HepG2 (cell line): ENCODE data around the gene KISS1. TPM values are rescaled to one million over a fixed set of nuclear protein-coding genes. Genes with fewer than 3 reads are reported as not detected.

Experiments
- ATAC-seq: fragments of 200-7000 bp; cut with Tn5 transposase; 3 replicates; pipeline ENCODE4 v1.9.1; 2020; ENCODE audit warnings: mild to moderate bottlenecking, moderate library complexity
- BruUV-seq: library from RNA; stranded (reverse); fragments of 400-500 nt; replicated peaks from 2 replicates; lab custom pipeline; 2021; lab: Mats Ljungman, UMichigan
- CTCF ChIA-PET: fragments of 300-600 bp; formaldehyde crosslinking; extraction: SDS; loops from one replicate; lab custom pipeline; 2021; ENCODE audit warnings: low total read pairs, inconsistent platforms, low intra/inter-chr PET ratio; lab: Yijun Ruan, JAX
- POLR2A ChIA-PET: fragments of 350-600 bp; sonication (Branson Sonifier 250); formaldehyde crosslinking; loops from one replicate; lab custom pipeline; 2020; ENCODE audit warnings: antibody characterized with exemption, inconsistent platforms; lab: Yijun Ruan, JAX
- DNase-seq: peaks from one replicate; pipeline ENCODE4 v3.0.0-alpha.2; 2015; ENCODE audit warnings: low spot score
- FAIRE-seq: peaks from 3 replicates; lab custom pipeline; 2011; peaks lifted over from hg19 to GRCh38; lab: Jason Lieb, UNC
- H2AFZ ChIP-seq: one replicate; pipeline ENCODE4 v1.6.1; 2011; ENCODE audit warnings: low read length, inconsistent platforms
- H3K27ac ChIP-seq: fragments of 300-600 bp; 3 replicates; pipeline ENCODE4 v1.8.0; 2011; ENCODE audit warnings: mixed run types, mild to moderate bottlenecking, mixed read lengths, low read length, inconsistent platforms; ENCODE audit not compliant: insufficient read depth; ENCODE audit errors: extremely low read length
- H3K27me3 ChIP-seq, 2 experiments: fragments of 200-600 bp in 1 of 2; 2 replicates in 1 of 2; 3 replicates in 1 of 2; pipeline versions ENCODE4 v1.6.0 to v1.8.0; 2011; ENCODE audit warnings: low read length in 2 of 2, mild to moderate bottlenecking in 2 of 2, moderate library complexity in 2 of 2, inconsistent platforms in 1 of 2; ENCODE audit not compliant: insufficient read depth in 2 of 2, control insufficient read depth in 1 of 2
- H3K36me3 ChIP-seq, 2 experiments: fragments of 200-600 bp in 1 of 2; replicated peaks in 1 of 2; 2 replicates in 1 of 2; 3 replicates in 1 of 2; pipeline versions ENCODE4 v1.5.1 to v1.8.0; 2011; ENCODE audit warnings: low read length in 2 of 2, inconsistent platforms in 1 of 2; ENCODE audit not compliant: insufficient read depth in 2 of 2, control insufficient read depth in 1 of 2
- H3K4me1 ChIP-seq: 2 replicates; pipeline ENCODE4 v1.5.1; 2012; ENCODE audit warnings: low read length, inconsistent platforms; ENCODE audit not compliant: insufficient read depth
- H3K4me2 ChIP-seq: 2 replicates; pipeline ENCODE4 v1.6.0; 2011; ENCODE audit warnings: low read depth, low read length, inconsistent platforms
- H3K4me3 ChIP-seq, 3 experiments: fragments of 200-600 bp in 1 of 3; sonication (generic), shearing (Covaris generic) in 1 of 3; replicated peaks in 1 of 3; 2 replicates each; pipeline ENCODE4 v1.5.1; 2011 to 2016; ENCODE audit warnings: low read length in 3 of 3, inconsistent platforms in 2 of 3, low read depth in 2 of 3, mild to moderate bottlenecking in 2 of 3, control low read depth in 1 of 3, mixed read lengths in 1 of 3; ENCODE audit not compliant: insufficient read depth in 1 of 3
- H3K79me2 ChIP-seq: one replicate; pipeline ENCODE4 v1.6.1; 2011; ENCODE audit warnings: low read length, inconsistent platforms; ENCODE audit not compliant: insufficient read depth
- H3K9ac ChIP-seq: 2 replicates; pipeline ENCODE4 v1.6.0; 2011; ENCODE audit warnings: mild to moderate bottlenecking, low read depth, low read length, inconsistent platforms; ENCODE audit not compliant: insufficient read depth
- H3K9me3 ChIP-seq: 2 replicates; pipeline ENCODE4 v1.5.1; 2012; ENCODE audit warnings: mild to moderate bottlenecking, low read length
- H4K20me1 ChIP-seq: 2 replicates; pipeline ENCODE4 v1.6.0; 2011; ENCODE audit warnings: inconsistent platforms, mild to moderate bottlenecking, low read length, moderate library complexity; ENCODE audit not compliant: insufficient read depth
- ARNTL ChIP-seq: sonication (generic); formaldehyde crosslinking; IDR thresholded peaks from 2 replicates; pipeline ENCODE4 v1.4.0; 2020; ENCODE audit warnings: mild to moderate bottlenecking, missing genetic modification reagents
- ATF3 ChIP-seq: sonication (generic); formaldehyde crosslinking; IDR thresholded peaks from 2 replicates; pipeline ENCODE4 v1.4.0; 2020; ENCODE audit warnings: missing genetic modification reagents
- ATF6 ChIP-seq: sonication (generic); formaldehyde crosslinking; conservative IDR thresholded peaks from 2 replicates; pipeline ENCODE4 v1.4.0; 2020; ENCODE audit warnings: missing genetic modification reagents
- CC2D1A ChIP-seq: sonication (generic); formaldehyde crosslinking; IDR thresholded peaks from 2 replicates; pipeline ENCODE4 v1.8.1; 2023; ENCODE audit warnings: mild to moderate bottlenecking, missing genetic modification reagents
- MIXL1 ChIP-seq: IDR thresholded peaks from 2 replicates; pipeline ENCODE4 v1.6.1; 2016
- MLLT10 ChIP-seq: sonication (generic); formaldehyde crosslinking; IDR thresholded peaks from 2 replicates; pipeline ENCODE4 v1.4.0; 2020; ENCODE audit warnings: missing genetic modification reagents
- NKX3-1 ChIP-seq: sonication (generic); formaldehyde crosslinking; IDR thresholded peaks from 2 replicates; pipeline ENCODE4 v1.5.0; 2020; ENCODE audit warnings: missing genetic modification reagents
- THAP11 ChIP-seq: IDR thresholded peaks from 2 replicates; pipeline ENCODE4 v1.6.1; 2016; ENCODE audit warnings: missing biosample characterization, missing genetic modification reagents
- TOPORS ChIP-seq: sonication (generic); formaldehyde crosslinking; IDR thresholded peaks from 2 replicates; pipeline ENCODE4 v1.8.0; 2023; ENCODE audit warnings: mild to moderate bottlenecking, missing genetic modification reagents
- ZBTB7B ChIP-seq: sonication (generic); formaldehyde crosslinking; IDR thresholded peaks from 2 replicates; pipeline ENCODE4 v1.4.0; 2020; ENCODE audit warnings: missing genetic modification reagents
- ZFP36L2 ChIP-seq: sonication (generic); formaldehyde crosslinking; IDR thresholded peaks from 2 replicates; pipeline ENCODE4 v1.4.0; 2020; ENCODE audit warnings: missing genetic modification reagents
- ZNF441 ChIP-seq: sonication (generic); formaldehyde crosslinking; IDR thresholded peaks from 2 replicates; pipeline ENCODE4 v1.7.0; 2021; ENCODE audit warnings: missing genetic modification reagents, borderline replicate concordance
- ZNF773 ChIP-seq: sonication (generic); formaldehyde crosslinking; IDR thresholded peaks from 2 replicates; pipeline ENCODE4 v1.4.0; 2020; ENCODE audit warnings: missing genetic modification reagents, borderline replicate concordance
- ZNF775 ChIP-seq: sonication (generic); formaldehyde crosslinking; IDR thresholded peaks from 2 replicates; pipeline ENCODE4 v1.4.0; 2020; ENCODE audit warnings: missing genetic modification reagents, mild to moderate bottlenecking, moderate library complexity, borderline replicate concordance
- ZNF891 ChIP-seq: sonication (generic); formaldehyde crosslinking; IDR thresholded peaks from 2 replicates; pipeline ENCODE4 v1.5.0; 2020; ENCODE audit warnings: mild to moderate bottlenecking, missing genetic modification reagents
- WGBS: methylation state at CpG from one replicate; pipeline ENCODE4 v1.1.6; 2017; ENCODE audit warnings: low lambda C conversion rate; 5-methylcytosine and 5-hydroxymethylcytosine counted together
- in situ Hi-C: cut with HindIII; loops from 2 replicates; pipeline ENCODE4 v1.10.0; 2017; ENCODE audit warnings: low pct_unique_long_range_greater_than_20kb; ENCODE audit not compliant: extremely low pct_ligation_motif_present
- intact Hi-C: fragments of 100-400 bp; cut with micrococcal nuclease; formaldehyde crosslinking; loops from one replicate; pipeline ENCODE4 v1.10.0; 2022; ENCODE audit not compliant: unreplicated experiment
- polyA plus RNA-seq, 8 experiments: library from polyadenylated mRNA; depleted of rRNA in 3 of 8; stranded (reverse) in 7 of 8; unstranded in 1 of 8; fragments of >200 nt; fragmentation: Illumina TruSeq in 4 of 8; extraction: Trizol in 4 of 8; gene quantifications; 2 replicates each; pipeline versions ENCODE4 v1.2.1 to v1.2.3, GENCODE V29; 2011 to 2016; ENCODE audit warnings: low read depth in 4 of 8, missing spikeins in 1 of 8, mixed read lengths in 1 of 8; ENCODE audit not compliant: insufficient read depth in 1 of 8
- total RNA-seq, 5 experiments: library from RNA; depleted of rRNA; stranded (reverse); fragments of >200 nt; fragmentation: Illumina TruSeq; extraction: Trizol; gene quantifications; 2 replicates each; pipeline ENCODE4 v1.2.3, GENCODE V29; 2016; ENCODE audit warnings: low read depth in 1 of 5

KISS1 gene
- total and polyA plus RNA-seq, 2 of the 13 experiments (the other 11 are each of a cell fraction or from before 2014, with no cell fraction given): 0.24 to 0.80 TPM

GRCh38 chr1:204241050-204241449 lies 44.8 kb upstream of the KISS1 start:
- H2AFZ ChIP-seq: no peak overlapping the region
- no peaks in the 10 kb centered on the region for H3K79me2 ChIP-seq
- H3K4me2 ChIP-seq: no peak overlapping the region
- intact Hi-C loops: no loop called here
- in situ Hi-C loops: no loop called here
- H3K4me1 ChIP-seq: no peaks in the 10 kb centered on the region
- H3K4me3 ChIP-seq: no peak overlapping the region
- BruUV-seq: no TSS peak
- H3K36me3 ChIP-seq: peaks cover 7 to 12% of the 10 kb centered on the region in 2 experiments; a peak in 2 of 5 replicates
- H3K9ac ChIP-seq: no peak overlapping the region
- DNase-seq (no peak), ATAC-seq (no peak; the same call in 2 of the 3 replicates), FAIRE-seq (no peak)
- 92% methylated on average over 2 of the region's 2 CpGs for WGBS
- CTCF ChIA-PET: no interaction called here
- H3K27me3 ChIP-seq: no peaks in the 10 kb centered on the region
- H3K27ac ChIP-seq: no peak overlapping the region
- POLR2A ChIA-PET: no interaction called here
- no peaks in the 10 kb centered on the region for H3K9me3 ChIP-seq
- H4K20me1 ChIP-seq: no peaks in the 10 kb centered on the region
- TF ChIP-seq ZBTB7B (CRISPR knock-in tag): no peak

- TF ChIP-seq ZNF441 (no peak), THAP11 (CRISPR knock-in tag) (no peak), TOPORS (CRISPR knock-in tag) (no peak), NKX3-1 (no peak), ATF3 (CRISPR knock-in tag) (no peak), ARNTL (CRISPR knock-in tag) (no peak), ZFP36L2 (CRISPR knock-in tag) (no peak), ZNF891 (CRISPR knock-in tag) (no peak), MIXL1 (no peak), MLLT10 (CRISPR knock-in tag) (no peak), ZNF773 (CRISPR knock-in tag) (no peak), CC2D1A (CRISPR knock-in tag) (no peak), ZNF775 (CRISPR knock-in tag) (no peak), ATF6 (no peak)
- no peak overlapping the region for H3K27ac ChIP-seq
- CTCF ChIA-PET: no interaction called here
Observed at GRCh38 chr1:204240233-204240632, 43.9 kb upstream of the KISS1 start.

More at GRCh38 chr1:204240233-204240632, 43.9 kb upstream of the KISS1 start:
- Histone ChIP-seq H3K27me3 (no peaks in the 10 kb centered on the region), H3K79me2 (no peaks in the 10 kb centered on the region), H3K9ac (no peak overlapping the region), H3K36me3 (peaks cover 6 to 15% of the 10 kb centered on the region in 2 experiments; a peak in 2 of 5 replicates), H2AFZ (no peak overlapping the region), H3K4me1 (no peaks in the 10 kb centered on the region), H3K9me3 (no peaks in the 10 kb centered on the region), H3K4me3 (no peak overlapping the region), H4K20me1 (no peaks in the 10 kb centered on the region), H3K4me2 (no peak overlapping the region)
- ATAC-seq (no peak), DNase-seq (no peak), FAIRE-seq (no peak)
- in situ Hi-C loops (no loop called here), intact Hi-C loops (no loop called here)
- BruUV-seq: no TSS peak
- WGBS: 100% methylated on average over 1 of the region's 1 CpG
- POLR2A ChIA-PET: no interaction called here
